IMR-90 (cell line): ENCODE data around the gene NDC80. TPM values are rescaled to one million over a fixed set of nuclear protein-coding genes. Genes with fewer than 3 reads are reported as not detected.

ENCODE experiments used
- ATAC-seq: fragments of 200-7000 bp; cut with Tn5 transposase; 2 replicates; pipeline ENCODE4 v1.9.1; 2020; ENCODE audit warnings: low read depth, mild to moderate bottlenecking, moderate library complexity
- BruUV-seq: library from RNA; stranded (reverse); fragments of 400-500 nt; replicated peaks from 2 replicates; lab custom pipeline; 2021; lab: Mats Ljungman, UMichigan
- CTCF ChIA-PET: fragments of 300-600 bp; formaldehyde crosslinking; extraction: SDS; loops from one replicate; lab custom pipeline; 2021; ENCODE audit warnings: antibody characterized with exemption; lab: Yijun Ruan, JAX
- POLR2A ChIA-PET: fragments of 300-600 bp; sonication (Branson Sonifier 250); formaldehyde crosslinking; loops from one replicate; lab custom pipeline; 2022; ENCODE audit warnings: antibody characterized with exemption; ENCODE audit not compliant: unreplicated experiment; lab: Charles Lee
- DNase-seq: peaks from one replicate; pipeline ENCODE4 v3.0.0; 2013
- H2AFZ ChIP-seq: replicated peaks from 2 replicates; pipeline ENCODE3; 2013; ENCODE audit warnings: low read length, mild to moderate bottlenecking; ENCODE audit not compliant: poor library complexity
- H2AK5ac ChIP-seq: 2 replicates; pipeline ENCODE4 v1.6.1; 2013; ENCODE audit warnings: low read depth, low read length, inconsistent platforms
- H2AK9ac ChIP-seq: replicated peaks from 2 replicates; pipeline ENCODE3; 2013; ENCODE audit warnings: mild to moderate bottlenecking, low read depth, low read length, moderate library complexity; ENCODE audit not compliant: poor library complexity
- H2BK120ac ChIP-seq: 2 replicates; pipeline ENCODE4 v1.6.1; 2013; ENCODE audit warnings: low read depth, low read length, inconsistent platforms
- H2BK15ac ChIP-seq: 3 replicates; pipeline ENCODE4 v1.6.1; 2013; ENCODE audit warnings: low read depth, low read length, inconsistent platforms
- H2BK20ac ChIP-seq: 2 replicates; pipeline ENCODE4 v1.6.1; 2013; ENCODE audit warnings: low read depth, mild to moderate bottlenecking, inconsistent platforms, low read length, moderate library complexity
- H2BK5ac ChIP-seq: 2 replicates; pipeline ENCODE4 v1.6.1; 2013; ENCODE audit warnings: mild to moderate bottlenecking, low read depth, low read length, inconsistent platforms; ENCODE audit not compliant: poor library complexity, severe bottlenecking
- H3K14ac ChIP-seq: replicated peaks from 2 replicates; pipeline ENCODE4 v1.6.1; 2013; ENCODE audit warnings: low read depth, low read length, inconsistent platforms
- H3K18ac ChIP-seq: 2 replicates; pipeline ENCODE4 v1.6.1; 2013; ENCODE audit warnings: low read depth, low read length, control low read depth
- H3K23ac ChIP-seq: 2 replicates; pipeline ENCODE4 v1.6.1; 2013; ENCODE audit warnings: low read depth, low read length, inconsistent platforms
- H3K27ac ChIP-seq: 2 replicates; pipeline ENCODE4 v1.5.1; 2013; ENCODE audit warnings: mild to moderate bottlenecking, control low read depth, low read length; ENCODE audit not compliant: insufficient read depth
- H3K27me3 ChIP-seq: 2 replicates; pipeline ENCODE4 v1.6.1; 2013; ENCODE audit warnings: low read length; ENCODE audit not compliant: control insufficient read depth, insufficient read depth
- H3K36me3 ChIP-seq: 2 replicates; pipeline ENCODE4 v1.6.1; 2013; ENCODE audit warnings: low read length, mixed read lengths; ENCODE audit not compliant: control insufficient read depth, insufficient read depth
- H3K4ac ChIP-seq: 2 replicates; pipeline ENCODE4 v1.6.1; 2013; ENCODE audit warnings: low read depth, low read length, inconsistent platforms
- H3K4me1 ChIP-seq: 2 replicates; pipeline ENCODE4 v1.6.1; 2013; ENCODE audit warnings: low read length, mixed read lengths; ENCODE audit not compliant: control insufficient read depth, insufficient read depth
- H3K4me2 ChIP-seq: 2 replicates; pipeline ENCODE4 v1.6.1; 2013; ENCODE audit warnings: low read depth, mild to moderate bottlenecking, control low read depth, low read length, moderate library complexity
- H3K4me3 ChIP-seq: 2 replicates; pipeline ENCODE4 v1.5.1; 2013; ENCODE audit warnings: low read depth, mild to moderate bottlenecking, control low read depth, low read length, moderate library complexity; ENCODE audit not compliant: insufficient read depth
- H3K56ac ChIP-seq: 2 replicates; pipeline ENCODE4 v1.6.1; 2013; ENCODE audit warnings: low read length, inconsistent platforms; ENCODE audit not compliant: insufficient read depth; ENCODE audit errors: extremely low read depth
- H3K79me1 ChIP-seq, 2 experiments: 2 replicates each; pipeline ENCODE4 v1.6.1; 2013; ENCODE audit warnings: low read length in 2 of 2, inconsistent platforms in 1 of 2, low read depth in 1 of 2
- H3K9ac ChIP-seq: 2 replicates; pipeline ENCODE4 v1.6.1; 2013; ENCODE audit warnings: low read depth, low read length, control low read depth
- H3K9me1 ChIP-seq: 2 replicates; pipeline ENCODE4 v1.6.1; 2013; ENCODE audit warnings: low read length, inconsistent platforms; ENCODE audit not compliant: insufficient read depth
- H3K9me3 ChIP-seq: 2 replicates; pipeline ENCODE4 v1.6.1; 2013; ENCODE audit warnings: low read length; ENCODE audit not compliant: control insufficient read depth, insufficient read depth
- H4K20me1 ChIP-seq: 2 replicates; pipeline ENCODE4 v1.6.1; 2013; ENCODE audit warnings: low read length, inconsistent platforms; ENCODE audit not compliant: insufficient read depth
- H4K5ac ChIP-seq: 2 replicates; pipeline ENCODE4 v1.6.1; 2013; ENCODE audit warnings: mild to moderate bottlenecking, low read depth, low read length, control low read depth
- H4K8ac ChIP-seq, 2 experiments: 2 replicates each; pipeline ENCODE4 v1.6.1; 2013; ENCODE audit warnings: low read depth in 2 of 2, low read length in 2 of 2, control low read depth in 1 of 2, inconsistent platforms in 1 of 2
- H4K91ac ChIP-seq: 2 replicates; pipeline ENCODE4 v1.6.1; 2013; ENCODE audit warnings: low read depth, low read length, inconsistent platforms; ENCODE audit not compliant: insufficient read depth
- CEBPB ChIP-seq: IDR thresholded peaks from 2 replicates; pipeline ENCODE4 v1.6.1; 2012; ENCODE audit warnings: low read depth, low read length, improper control_type of control experiment
- NFE2L2 ChIP-seq: fragments of 150-350 bp; IDR thresholded peaks from 2 replicates; pipeline ENCODE4 v1.6.1; 2016; ENCODE audit warnings: low read depth, mild to moderate bottlenecking, low read length
- WGBS, 2 experiments: methylation state at CpG; one replicate each; pipeline versions ENCODE4 v1.1.5 to v1.1.7; 2013; ENCODE audit warnings: missing lambda C conversion rate in 2 of 2; ENCODE audit not compliant: insufficient read length in 1 of 2; ENCODE audit errors: extremely low coverage in 2 of 2; 5-methylcytosine and 5-hydroxymethylcytosine counted together
- dilution Hi-C: fragments of 300-500 bp; cut with HindIII; formaldehyde crosslinking; loops from one replicate; pipeline ENCODE4 v1.14.3; 2018; ENCODE audit warnings: low sequenced_read_pairs; ENCODE audit not compliant: unreplicated experiment
- in situ Hi-C: fragments of 300-500 bp; cut with MboI; formaldehyde crosslinking; loops from 3 replicates; pipeline ENCODE4 v1.14.3; 2019; ENCODE audit warnings: low sequenced_read_pairs, inconsistent platforms, mixed read lengths
- intact Hi-C: fragments of 100-400 bp; cut with micrococcal nuclease; formaldehyde crosslinking; loops from 2 replicates; pipeline ENCODE4 v1.10.0; 2022
- polyA plus RNA-seq, 3 experiments: library from polyadenylated mRNA; depleted of rRNA; stranded (reverse); fragments of >200 nt; gene quantifications; 2 replicates each; pipeline ENCODE4 v1.2.3, GENCODE V29; 2012; ENCODE audit warnings: low replicate concordance in 1 of 3
- total RNA-seq: library from RNA; depleted of rRNA; stranded (reverse); fragments of >200 nt; gene quantifications from 2 replicates; pipeline ENCODE4 v1.2.3, GENCODE V29; 2012

Gene NDC80
- total and polyA plus RNA-seq, 2 of the 4 experiments (the other 2 are of a cell fraction): 11.8 to 15.5 TPM

GRCh38 chr18:2627821-2628276 lies 56.5 kb downstream of the NDC80 start:
- H2BK15ac ChIP-seq: no peak overlapping the region
- ATAC-seq (no peak), DNase-seq (peak; percentile 41)
- POLR2A ChIA-PET: no interaction called here
- no peak for TF ChIP-seq NFE2L2
- TF ChIP-seq CEBPB: peak; percentile 79
- dilution Hi-C loops: no loop called here
- H3K23ac ChIP-seq: no peak overlapping the region
- no peak overlapping the region for H3K4me2 ChIP-seq
- no peak overlapping the region for H2AK9ac ChIP-seq
- no peak overlapping the region for H3K4me3 ChIP-seq
- in situ Hi-C loops: no loop called here
- no peaks in the 10 kb centered on the region for H3K9me1 ChIP-seq
- H2AFZ ChIP-seq: no peak overlapping the region
- no peak overlapping the region for H4K91ac ChIP-seq
- H3K79me1 ChIP-seq: no peaks in the 10 kb centered on the region
- H3K27ac ChIP-seq: no peak overlapping the region
- H3K14ac ChIP-seq: no peak overlapping the region
- no peaks in the 10 kb centered on the region; the same call in 1 of the 2 replicates for H3K27me3 ChIP-seq
- H3K36me3 ChIP-seq: no peaks in the 10 kb centered on the region
- no peak overlapping the region for H3K18ac ChIP-seq
- no CpG with 5 or more reads among the region's 1 CpG for WGBS, 2 experiments
- no peak overlapping the region for H4K8ac ChIP-seq
- H3K56ac ChIP-seq: no peak overlapping the region
- no peak overlapping the region for H4K5ac ChIP-seq
- H3K4ac ChIP-seq: no peak overlapping the region
- H2BK5ac ChIP-seq: no peak overlapping the region
- BruUV-seq: no TSS peak
- H2BK20ac ChIP-seq: no peak overlapping the region
- intact Hi-C loops: no loop called here
- CTCF ChIA-PET: no interaction called here
- no peak overlapping the region for H2BK120ac ChIP-seq
- H3K9ac ChIP-seq: no peak overlapping the region
- H2AK5ac ChIP-seq: no peak overlapping the region
- H4K20me1 ChIP-seq: no peaks in the 10 kb centered on the region
- no peaks in the 10 kb centered on the region for H3K4me1 ChIP-seq
- 0 out of 2 replicates have a peak, but pooled peaks cover 2% of the 10 kb centered on the region for H3K9me3 ChIP-seq
